Gastrocnemius medialis (tissue), 4 donors: ENCODE measurements around the gene SLC24A3.

Experiments
- POLR2A ChIP-seq, 2 donors: fragments of 450-650 bp; IDR thresholded peaks; one replicate each; pipeline ENCODE4 v1.6.1; 2017; ENCODE audit warnings: antibody characterized with exemption in 2 of 2, mild to moderate bottlenecking in 2 of 2, moderate library complexity in 2 of 2
- TF ChIP-seq, protein P1 (sequence below), 5 experiments: fragments of 450-650 bp in 3 of 5; fragments of 200-600 bp in 2 of 5; sonication (generic) in 2 of 5; IDR thresholded peaks in 4 of 5; conservative IDR thresholded peaks in 1 of 5; 1 replicate in 4 of 5; 2 replicates in 1 of 5; pipeline ENCODE4 v1.5.1; 2016 to 2019; ENCODE audit warnings: antibody characterized with exemption in 5 of 5, mild to moderate bottlenecking in 3 of 5, moderate library complexity in 3 of 5

DNA sequence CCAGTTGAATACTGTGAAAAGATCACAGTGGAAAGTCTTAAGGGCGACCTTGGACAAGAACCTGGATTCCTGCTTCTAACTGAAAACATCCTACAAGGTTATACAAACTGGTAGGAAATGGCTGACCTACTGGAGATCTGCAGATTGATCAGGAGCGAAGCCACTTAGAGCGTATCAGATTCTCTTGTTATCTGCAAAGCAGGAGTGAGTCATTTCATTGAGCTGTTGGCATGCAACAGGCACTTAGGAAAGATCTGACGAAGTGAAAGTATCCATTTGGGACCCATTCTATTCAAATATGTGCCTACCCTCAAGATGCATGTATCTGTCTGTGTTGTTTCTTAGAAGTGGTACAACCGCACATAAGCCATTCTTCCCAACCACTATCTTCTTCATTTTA lies 414.5 kb downstream of the SLC24A3 start:
- TF ChIP-seq, protein P1, sequence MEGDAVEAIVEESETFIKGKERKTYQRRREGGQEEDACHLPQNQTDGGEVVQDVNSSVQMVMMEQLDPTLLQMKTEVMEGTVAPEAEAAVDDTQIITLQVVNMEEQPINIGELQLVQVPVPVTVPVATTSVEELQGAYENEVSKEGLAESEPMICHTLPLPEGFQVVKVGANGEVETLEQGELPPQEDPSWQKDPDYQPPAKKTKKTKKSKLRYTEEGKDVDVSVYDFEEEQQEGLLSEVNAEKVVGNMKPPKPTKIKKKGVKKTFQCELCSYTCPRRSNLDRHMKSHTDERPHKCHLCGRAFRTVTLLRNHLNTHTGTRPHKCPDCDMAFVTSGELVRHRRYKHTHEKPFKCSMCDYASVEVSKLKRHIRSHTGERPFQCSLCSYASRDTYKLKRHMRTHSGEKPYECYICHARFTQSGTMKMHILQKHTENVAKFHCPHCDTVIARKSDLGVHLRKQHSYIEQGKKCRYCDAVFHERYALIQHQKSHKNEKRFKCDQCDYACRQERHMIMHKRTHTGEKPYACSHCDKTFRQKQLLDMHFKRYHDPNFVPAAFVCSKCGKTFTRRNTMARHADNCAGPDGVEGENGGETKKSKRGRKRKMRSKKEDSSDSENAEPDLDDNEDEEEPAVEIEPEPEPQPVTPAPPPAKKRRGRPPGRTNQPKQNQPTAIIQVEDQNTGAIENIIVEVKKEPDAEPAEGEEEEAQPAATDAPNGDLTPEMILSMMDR (IDR thresholded peaks at IDR 0.05 in 4 of 5, conservative IDR thresholded peaks at IDR 0.05 in 1 of 5): no peak
- no peak for TF ChIP-seq POLR2A (IDR thresholded peaks at IDR 0.05)
